Hematopoietic multipotent progenitor cell treated with erythropoietin and hydrocortisone succinate and interleukin-3 and kit ligand, for 4 days (in vitro differentiated cells): ENCODE measurements around the gene CRIP2.

Source experiments
- DNase-seq: peaks from one replicate; pipeline ENCODE4 v3.0.0-alpha.2; 2015

Gene CRIP2

DNA sequence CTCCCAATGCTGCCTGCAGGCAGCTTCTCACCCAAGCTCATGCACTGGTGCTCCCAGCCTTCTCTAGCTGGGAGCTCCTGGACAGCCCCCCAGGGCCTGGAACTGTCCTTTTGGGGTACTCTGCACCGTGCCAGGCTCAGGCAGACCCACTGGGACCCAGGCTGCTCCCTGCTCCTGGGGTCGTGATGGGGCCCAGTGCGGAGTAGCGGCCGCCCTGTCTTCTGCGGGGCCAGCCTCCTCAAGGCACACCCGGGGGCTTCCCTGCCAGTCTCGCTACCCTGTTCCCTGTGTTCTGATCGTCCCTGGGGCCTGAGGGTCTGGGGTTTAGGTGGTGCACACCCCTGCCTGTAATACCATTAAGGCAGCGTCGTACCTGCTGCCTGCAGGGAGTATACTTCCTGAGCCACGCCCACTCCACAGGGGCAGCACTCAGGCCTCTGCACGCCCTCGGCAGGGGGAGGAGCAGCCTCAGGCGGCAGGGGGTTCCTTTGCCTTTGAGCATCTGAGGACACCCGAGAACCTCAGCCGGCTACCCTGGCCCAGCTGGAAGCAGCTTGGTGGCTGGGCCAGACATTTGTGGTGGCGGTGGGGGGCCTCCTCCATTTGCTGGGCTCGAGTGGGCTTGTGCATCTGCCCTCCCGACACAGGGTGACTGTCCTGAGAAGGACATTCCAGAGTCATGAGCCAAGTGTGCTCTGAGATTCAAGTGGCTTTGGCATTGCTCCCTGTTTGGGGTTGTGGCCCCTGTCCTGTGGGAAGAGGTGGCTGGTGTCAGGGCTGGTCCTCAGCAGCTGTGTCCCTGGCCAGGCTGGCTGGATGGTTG is 9.2 kb upstream of the CRIP2 start:
- no peak for DNase-seq

DNA sequence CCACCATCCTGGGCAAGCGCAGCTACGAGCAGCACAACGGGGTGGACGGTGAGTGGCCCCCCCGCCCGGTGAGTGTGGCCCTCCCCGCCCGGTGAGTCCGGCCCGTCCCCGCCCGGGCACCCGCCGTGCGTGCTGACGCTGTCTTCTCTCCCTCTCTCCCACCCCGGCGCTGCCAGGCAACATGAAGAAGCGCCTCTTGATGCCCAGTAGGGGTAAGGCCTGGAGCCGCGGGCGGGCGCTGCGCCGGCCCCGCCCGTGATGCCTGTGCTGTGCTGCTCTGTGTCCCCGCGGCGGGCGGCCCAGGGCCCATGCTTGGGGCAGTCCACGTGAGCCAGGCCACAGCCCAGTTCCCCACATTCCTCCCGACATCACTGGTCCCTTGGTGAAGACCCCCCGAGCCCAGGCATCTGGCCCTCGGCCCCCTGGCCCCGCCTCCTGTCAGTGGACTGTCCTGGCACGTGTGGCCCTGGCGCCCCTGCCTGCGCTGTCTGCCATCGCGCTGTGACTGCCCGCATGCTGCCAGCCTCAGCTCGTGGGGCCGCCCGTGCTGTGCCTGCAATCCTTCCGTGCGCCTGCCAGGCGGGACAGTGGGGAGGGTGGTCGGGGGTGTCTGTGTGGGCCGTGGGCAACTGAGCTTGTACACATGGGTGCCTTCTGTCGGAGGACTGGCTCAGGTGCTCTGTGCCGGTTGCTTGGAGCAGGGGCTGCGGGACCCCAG is 7.9 kb upstream of the CRIP2 start:
- no peak for DNase-seq

DNA sequence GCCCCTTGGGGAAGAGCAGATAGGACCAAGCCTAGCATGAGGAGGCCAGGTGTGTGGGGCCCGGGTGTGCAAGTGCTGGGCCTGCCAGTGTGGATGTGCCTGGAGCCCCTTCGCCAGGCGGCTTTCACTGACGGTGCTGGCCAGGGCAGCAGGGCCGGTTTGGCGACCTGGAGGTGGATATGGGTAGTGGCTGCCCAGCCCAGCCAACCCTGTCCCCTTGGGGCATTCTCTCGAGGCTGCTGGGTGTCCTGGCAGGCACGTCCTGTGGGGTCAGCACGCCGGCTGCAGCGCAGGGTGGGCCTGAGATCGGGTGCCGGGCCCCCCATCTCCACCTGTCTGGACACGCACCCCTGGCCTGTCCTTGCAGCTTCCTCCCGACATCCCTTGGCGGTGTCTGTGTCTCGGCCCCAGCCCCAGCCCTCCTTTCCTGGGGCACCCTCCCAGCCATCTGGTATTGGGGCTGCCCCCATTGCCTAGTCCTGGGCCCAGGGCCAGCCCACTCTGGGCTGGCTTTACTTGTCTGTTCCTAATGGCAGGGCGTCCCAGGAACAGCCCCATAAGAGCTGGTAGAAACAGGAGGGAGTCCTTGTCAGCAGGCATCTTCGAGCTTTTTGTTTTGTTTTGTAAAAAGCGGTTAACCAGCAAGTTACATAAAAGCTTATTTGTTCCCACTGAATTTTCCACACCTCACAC is 7.2 kb upstream of the CRIP2 start:
- no peak for DNase-seq

DNA sequence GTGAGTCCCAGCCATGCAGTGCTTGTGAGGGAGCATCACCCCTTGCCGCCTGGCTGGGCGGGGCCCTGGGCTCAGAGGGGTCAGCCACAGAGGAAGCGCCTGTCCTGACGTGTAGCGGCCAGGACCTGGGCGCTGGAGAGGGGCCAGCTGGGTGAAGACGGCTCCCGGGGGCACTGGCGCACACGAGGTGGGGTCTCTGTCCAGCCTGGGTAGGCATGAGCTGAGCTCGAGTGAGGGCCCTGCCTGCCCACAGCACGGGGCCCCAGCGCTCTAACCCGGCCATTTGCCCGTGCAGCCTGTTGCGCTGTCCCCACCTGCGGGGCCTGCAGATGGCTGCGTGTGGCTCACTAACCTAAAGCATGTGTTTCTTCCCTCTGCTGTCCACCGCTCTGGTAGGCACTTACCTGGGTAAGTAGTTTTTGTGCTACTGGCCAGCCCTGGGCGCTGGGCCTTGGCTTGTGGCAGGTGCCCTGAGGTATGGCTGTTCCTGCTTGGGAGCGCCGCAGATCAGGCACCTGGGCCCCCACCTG is 6.6 kb upstream of the CRIP2 start:
- DNase-seq = no peak

DNA sequence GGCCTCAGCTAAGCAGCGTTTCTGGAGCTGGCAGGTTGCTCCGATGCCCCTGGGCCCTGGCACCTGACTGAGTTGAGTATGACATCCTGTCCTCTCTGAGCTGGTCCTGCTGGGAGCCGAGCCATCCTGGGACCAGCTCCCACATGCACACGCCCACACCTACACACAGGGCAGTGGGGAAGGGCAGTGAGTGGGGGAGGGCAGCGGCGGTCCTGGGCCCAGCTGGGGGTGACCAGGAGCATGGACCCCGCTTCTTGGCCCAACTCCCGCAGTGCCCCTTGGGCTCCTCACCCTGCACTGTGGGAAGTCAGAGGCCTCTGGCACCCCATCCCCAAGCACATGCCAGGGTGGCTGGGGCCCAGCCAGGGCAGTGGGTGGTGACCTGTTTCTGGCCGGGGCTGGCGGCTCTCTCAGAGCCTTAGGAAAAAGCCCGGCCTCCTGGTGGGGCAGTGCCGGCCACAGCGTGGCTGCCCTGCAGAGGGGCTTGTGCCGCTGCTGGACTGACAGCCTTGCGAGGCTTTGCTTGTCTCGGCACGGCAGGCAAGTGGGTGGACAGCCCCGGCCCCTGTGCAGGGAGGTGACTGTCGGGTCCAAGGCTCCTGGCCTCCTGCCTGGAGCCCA is 5.9 kb upstream of the CRIP2 start:
- DNase-seq = no peak

DNA sequence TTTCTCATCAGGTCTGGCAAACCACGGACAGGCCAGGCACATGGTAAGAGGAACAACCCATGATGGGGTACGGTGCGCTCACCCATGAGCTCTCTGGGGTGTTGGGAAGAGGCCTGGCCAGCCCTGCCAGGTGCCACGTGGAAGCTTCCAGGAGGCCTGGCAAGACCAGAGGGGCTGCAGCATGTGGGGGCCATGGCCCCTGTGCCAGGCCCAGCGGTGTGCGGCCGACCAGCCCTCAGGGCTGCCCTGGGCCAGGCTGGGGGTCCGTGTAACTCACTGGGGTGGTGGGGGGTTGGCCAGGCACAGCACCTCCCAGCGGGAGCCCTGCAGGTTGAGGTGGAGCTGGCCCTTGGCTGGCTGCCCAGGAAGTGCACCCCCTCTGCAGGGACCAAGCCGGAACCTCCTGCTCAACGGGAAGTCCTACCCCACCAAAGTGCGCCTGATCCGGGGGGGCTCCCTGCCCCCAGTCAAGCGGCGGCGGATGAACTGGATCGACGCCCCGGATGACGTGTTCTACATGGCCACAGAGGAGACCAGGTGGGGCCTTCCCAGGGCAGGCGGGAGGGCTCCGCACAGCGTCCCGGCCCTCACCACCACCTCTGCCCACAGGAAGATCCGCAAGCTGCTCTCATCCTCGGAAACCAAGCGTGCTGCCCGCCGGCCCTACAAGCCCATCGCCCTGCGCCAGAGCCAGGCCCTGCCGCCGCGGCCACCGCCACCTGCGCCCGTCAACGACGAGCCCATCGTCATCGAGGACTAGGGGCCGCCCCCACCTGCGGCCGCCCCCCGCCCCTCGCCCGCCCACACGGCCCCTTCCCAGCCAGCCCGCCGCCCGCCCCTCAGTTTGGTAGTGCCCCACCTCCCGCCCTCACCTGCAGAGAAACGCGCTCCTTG is 4.9 kb upstream of the CRIP2 start:
- no peak for DNase-seq

DNA sequence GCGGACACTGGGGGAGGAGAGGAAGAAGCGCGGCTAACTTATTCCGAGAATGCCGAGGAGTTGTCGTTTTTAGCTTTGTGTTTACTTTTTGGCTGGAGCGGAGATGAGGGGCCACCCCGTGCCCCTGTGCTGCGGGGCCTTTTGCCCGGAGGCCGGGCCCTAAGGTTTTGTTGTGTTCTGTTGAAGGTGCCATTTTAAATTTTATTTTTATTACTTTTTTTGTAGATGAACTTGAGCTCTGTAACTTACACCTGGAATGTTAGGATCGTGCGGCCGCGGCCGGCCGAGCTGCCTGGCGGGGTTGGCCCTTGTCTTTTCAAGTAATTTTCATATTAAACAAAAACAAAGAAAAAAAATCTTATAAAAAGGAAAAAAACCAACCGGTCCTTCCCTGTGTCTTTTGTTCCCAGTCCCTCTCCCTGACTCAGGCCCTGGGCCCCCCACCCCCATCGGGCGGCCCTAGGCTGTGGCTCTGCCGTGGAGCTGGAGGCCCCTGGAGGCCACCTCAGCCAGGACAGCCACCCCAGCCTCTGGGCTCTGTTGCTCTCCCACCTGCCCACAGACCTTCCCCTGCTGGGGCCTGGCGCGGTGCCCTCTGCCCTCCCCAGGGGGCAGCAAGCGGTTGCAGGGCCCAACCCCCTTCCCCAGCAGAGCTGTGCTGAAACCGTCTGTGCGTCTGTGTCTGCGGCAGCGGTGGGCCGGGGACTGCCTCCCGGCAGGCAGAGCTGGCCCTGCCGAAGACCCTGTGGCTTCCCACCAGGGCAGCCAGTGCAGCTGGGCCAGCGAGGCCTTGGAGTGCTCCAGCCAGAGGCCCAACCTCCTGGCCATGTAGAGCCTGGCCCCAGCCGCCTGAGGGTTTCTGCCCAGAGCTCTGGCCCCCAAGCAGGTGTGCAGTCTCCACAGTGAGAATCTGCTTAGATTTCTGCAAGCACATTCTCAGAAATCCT is 4.0 kb upstream of the CRIP2 start:
- no peak for DNase-seq

DNA sequence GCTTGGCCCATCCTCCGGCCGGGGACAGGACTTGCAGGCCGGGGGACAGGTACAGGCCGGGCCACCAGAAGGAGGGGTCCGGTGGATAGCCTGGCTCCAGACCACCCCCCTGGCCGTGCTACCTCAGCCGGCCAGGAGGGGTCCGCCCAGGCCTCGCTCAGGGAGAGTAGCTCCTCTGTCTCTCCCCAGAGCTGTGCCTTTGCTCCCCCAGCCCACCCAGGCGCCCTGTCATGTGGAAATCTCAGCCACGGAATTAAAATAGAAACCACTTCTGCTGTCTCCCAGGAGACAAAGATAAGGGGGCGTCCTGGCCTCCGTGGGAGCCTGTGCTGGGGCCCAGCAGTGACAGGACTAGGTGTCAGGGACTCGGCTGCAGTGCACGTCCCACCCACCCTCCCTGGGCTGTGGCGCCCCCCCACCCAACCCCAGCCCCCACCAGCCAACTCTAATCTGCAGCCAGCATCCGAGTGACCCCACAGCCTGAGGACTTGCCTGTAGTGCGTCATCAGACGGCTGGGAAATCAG is 3.3 kb upstream of the CRIP2 start:
- peak; percentile 36 for DNase-seq

DNA sequence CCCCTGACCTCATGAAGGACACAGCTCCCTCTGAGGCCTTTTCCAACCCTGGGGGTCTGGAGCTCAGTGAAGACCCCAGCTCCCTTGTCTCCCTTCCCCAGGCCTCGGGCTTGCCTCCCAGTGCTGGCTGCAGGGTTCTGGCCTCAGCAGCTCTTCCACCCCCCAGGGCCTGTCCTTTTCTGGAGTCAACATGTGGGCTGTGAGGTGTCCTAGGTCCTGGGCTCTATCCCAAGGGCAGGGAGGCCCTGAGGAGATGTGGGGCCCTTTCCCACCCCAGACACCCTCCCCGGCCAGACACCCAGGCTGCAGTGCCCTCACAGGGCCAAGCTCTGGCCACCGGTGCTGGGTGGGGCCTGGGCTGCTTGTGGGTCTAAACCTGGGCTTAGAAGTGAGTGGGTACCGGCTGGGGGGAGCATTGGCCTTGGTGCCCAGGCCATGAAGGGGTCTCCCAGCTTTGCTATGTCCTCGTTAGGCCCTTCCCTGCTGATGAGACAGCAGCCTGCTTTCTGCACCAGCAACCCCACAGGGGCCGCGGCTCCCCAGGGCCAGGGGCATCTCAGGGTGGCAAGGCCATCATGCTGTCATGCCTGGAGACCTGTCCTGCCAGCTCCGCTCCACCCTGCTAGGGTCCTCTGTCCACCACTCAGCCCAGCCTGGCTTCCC is 2.7 kb upstream of the CRIP2 start:
- DNase-seq = no peak

DNA sequence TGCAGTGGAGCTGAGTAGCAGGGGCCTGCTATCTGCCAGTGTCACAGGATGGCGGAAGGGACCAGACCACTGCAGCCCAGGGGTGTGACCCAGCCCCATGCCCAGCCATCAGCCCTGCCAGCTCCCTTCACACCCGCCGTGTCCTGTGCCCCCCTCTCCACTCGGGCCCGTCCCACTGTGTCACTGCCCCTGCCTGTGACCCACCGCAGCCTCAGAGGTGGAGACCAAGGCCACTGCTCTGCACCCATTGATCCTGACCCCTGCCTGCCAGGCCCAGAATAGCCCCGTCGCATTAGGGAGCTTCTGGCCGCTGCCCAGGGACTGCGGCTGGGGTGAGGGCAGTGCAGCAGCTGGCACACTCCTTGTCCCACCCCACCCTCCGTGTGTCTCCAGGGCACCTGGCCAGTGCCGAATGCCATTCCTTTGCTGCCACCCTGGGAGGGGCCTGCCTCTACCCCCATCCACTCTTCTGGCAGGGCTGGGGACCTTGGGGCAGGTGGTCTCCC is 2.1 kb upstream of the CRIP2 start:
- no peak for DNase-seq

DNA sequence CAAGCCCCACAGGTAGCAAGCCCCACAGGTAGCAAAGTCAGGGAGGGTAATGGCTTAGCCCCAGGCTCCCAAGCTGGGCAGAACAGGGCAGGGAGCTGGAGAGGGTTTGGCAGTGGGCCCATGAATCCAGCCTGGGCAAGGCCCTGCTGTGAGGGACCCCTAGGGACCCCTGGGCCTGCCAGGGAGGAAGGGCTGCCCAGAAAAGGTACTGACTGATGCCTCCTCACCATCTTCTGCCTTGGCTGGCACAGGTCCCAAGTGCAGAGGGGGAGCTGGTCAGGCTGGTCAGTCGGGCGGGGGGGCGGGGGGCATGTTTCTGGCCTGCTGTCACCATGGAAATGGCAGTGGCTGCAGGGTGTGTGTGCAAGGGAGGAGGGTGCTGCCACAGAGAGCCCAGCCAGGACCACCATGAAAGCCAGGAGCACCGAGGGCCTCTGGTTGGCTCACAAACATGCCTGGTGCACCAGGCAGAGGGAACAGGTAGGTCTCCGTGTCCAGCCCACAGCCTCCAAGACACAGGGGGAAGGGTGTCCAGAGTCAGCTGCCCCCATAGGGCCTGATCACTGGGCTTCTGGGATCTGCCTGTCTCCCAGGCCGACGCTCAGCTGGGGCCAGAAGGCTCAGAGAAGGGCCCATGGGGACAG is 1.5 kb upstream of the CRIP2 start:
- DNase-seq = no peak

DNA sequence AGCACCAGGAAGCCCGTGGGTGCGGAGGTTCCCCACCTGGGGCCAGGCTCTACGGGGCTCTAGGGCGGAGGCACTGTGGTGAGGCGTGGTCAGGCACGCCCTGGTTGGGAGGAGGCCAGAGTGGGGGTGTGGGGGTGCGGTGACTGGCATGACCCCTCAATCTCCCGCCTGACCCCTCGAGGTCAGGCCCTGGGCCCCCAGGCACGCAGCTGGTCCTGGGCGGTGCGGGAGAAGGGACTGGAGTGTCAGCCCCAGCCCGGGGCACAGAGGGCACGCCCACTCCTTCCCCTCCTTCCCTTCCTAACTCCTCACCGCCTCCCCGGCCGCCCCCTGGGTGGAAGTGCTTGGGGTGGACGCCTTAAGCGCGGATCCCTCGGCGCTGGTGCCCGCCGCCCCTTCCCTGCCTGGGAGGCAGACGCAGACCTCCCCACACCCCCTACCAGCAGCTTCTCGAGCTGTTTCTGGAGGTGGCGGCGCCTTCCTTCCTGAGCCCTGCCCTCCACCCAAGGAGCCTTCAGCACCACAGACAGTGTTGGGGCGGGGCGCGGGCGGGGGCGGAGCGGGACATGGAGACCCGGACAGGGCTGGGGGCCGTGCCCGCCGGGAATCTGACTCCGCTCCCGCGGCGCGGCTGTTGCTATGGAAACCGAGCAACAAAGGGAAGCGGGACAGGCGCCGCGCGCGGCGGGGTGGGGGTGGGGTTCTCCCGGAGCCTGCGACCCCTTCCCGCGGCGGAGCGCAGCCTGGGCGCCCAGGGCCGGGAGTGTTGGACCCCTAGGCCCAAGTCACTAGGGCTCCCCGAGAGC is 741 bp upstream of the CRIP2 start:
- peak; percentile 81 for DNase-seq

DNA sequence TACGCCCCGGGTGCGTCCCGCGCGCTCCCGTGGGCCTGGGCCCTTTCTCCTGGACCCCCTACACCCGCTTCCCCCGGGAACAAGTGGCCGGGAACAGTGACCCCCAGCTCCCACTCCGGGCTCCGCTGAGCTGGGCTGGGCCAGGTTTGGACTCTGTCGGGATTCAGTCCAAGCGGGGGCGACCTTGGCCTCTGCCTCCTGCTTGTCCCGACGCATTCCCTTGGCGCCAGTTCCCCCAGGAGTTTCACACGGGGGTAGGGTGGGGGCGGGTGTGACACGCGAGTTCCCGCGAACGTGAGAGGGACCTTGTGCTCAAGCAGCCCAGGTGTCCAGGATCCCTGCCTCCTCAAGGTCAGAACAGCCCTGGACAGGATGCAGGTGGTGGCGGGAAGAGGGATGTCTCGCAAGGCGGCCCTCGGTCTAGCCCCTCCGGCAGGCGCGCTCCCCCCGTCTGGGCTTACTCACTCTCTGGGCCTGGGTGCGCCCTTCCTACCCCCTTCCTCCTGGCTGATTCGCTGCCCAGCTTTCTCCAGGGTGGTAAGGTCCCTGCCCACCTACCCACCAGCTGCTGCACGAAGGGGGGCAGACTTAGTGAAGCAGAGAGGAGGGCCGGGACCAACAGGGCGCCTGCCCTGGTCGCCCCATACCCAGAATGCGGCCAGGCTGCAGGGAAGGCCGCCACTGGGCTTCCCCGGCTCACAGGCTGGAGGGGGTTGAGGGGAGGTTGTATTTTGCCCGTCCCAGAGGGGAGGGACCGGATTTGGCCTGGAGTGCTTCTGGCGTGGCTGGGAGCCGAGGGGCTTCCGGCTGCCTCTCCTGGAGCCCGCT is 862 bp downstream of the CRIP2 start:
- no peak for DNase-seq

DNA sequence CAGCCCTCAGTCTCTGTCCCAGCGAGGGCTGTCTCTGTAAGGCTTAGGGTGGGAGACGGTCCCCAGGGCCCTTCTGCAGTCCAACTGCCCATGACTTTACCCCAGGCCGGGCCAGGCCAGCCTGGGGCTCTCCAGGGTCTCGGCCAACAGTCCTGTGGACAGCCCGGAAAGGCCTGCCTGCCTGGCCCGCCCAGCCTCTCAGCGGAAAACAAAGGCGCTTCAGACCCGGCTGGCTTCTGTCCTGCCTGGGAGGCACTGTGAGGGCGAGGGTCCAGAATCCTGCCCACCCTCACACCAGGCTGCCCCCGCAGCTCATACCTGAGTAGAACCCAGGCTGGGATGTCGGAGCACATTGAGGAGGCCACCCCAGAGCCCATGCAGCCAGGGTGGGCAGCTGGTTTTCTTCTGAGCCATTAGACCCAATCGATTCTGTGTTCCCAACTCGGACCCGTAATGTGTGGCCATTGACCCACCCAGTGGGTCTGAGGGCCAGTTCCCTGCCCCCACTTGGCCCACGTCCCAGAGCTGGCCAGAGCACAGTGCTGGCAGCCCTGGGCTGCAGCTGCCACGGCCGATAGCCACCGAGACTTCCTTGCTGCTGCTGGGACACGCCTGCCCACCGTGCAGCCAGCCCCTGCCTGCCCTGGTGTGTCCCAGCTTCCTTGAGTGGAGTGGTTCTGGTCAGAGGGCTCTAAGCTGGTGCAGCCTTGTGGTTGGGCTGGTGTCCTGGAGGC is 1.6 kb downstream of the CRIP2 start:
- DNase-seq = peak; percentile 27

DNA sequence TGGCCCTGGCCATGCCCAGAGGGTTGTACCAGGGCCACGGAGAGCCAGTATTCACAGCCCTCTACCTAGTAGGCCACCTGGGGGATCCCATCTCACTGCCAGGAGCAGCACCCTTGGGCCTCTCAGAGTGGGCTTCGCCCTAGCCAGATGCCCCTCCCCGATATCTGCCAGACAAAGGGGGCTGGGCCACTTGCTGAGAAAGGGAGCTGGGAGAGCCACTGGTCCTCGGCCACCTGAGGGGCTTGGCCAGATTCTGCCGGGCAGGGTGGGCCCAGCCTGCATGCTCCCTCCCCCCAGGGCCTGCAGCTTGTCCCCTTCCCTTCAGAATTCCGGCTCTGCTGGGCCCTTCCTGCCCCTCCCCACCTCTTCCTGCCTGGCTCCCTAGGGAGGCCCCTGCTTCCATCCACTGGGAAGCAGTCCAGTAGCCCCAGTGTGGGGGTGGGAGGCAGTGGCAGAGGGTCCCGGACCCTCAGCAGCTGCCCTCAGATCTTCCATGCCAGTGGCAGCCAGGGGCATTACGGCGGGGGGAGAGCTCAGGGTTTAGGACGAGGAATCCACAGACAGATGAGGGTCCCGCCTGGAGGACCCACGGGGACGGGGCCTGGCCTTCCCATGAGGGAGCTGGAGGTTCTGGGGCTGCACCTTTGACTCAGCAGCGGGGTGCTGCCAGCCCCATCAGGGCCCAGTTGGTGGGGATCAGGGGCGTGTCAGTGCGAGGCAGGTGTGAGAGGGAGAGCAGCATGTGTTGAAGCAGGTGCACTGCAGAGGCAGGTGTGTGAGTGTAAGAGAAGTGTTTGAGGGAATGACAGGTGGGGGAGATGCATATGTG is 2.4 kb downstream of the CRIP2 start:
- DNase-seq = no peak
